Endothelial cell of umbilical vein (primary cell): ENCODE measurements around the gene CEP57L1. TPM values are rescaled to one million over a fixed set of nuclear protein-coding genes. Genes with fewer than 3 reads are reported as not detected.

ENCODE experiments used
- BruUV-seq: library from RNA; stranded (reverse); fragments of 400-500 nt; replicated peaks from 2 replicates; lab custom pipeline; 2021; lab: Mats Ljungman, UMichigan
- CTCF ChIA-PET: fragments of 300-600, 350-600 bp; sonication (Branson Sonifier 250); formaldehyde crosslinking; loops from one replicate; lab custom pipeline; 2021; ENCODE audit warnings: antibody characterized with exemption, inconsistent platforms; lab: Charles Lee
- POLR2A ChIA-PET: fragments of 300-600, 350-600 bp; sonication (Branson Sonifier 250); formaldehyde crosslinking; loops from one replicate; lab custom pipeline; 2021; ENCODE audit warnings: antibody characterized with exemption, inconsistent platforms; lab: Charles Lee
- DNase-seq: peaks from one replicate; pipeline ENCODE4 v3.0.0-alpha.2; 2011; ENCODE audit warnings: low read depth, low spot score
- FAIRE-seq: peaks from 2 replicates; lab custom pipeline; 2011; peaks lifted over from hg19 to GRCh38; lab: Jason Lieb, UNC
- H2AFZ ChIP-seq: 2 replicates; pipeline ENCODE4 v1.6.0; 2012; ENCODE audit warnings: low read depth, low read length, control low read depth, inconsistent platforms
- H3K27ac ChIP-seq: 2 replicates; pipeline ENCODE4 v1.5.1; 2011; ENCODE audit warnings: low read depth, mild to moderate bottlenecking, control low read depth, low read length, moderate library complexity; ENCODE audit not compliant: insufficient read depth
- H3K27me3 ChIP-seq, 2 experiments: 2 replicates each; pipeline versions ENCODE4 v1.6.0 to v1.6.1; 2011; ENCODE audit warnings: low read length in 2 of 2, mixed read lengths in 1 of 2; ENCODE audit not compliant: control insufficient read depth in 2 of 2, insufficient read depth in 2 of 2
- H3K36me3 ChIP-seq, 2 experiments: 2 replicates in 1 of 2; 3 replicates in 1 of 2; pipeline ENCODE4 v1.5.1; 2011; ENCODE audit warnings: low read length in 2 of 2, mild to moderate bottlenecking in 1 of 2, moderate library complexity in 1 of 2; ENCODE audit not compliant: control insufficient read depth in 2 of 2, insufficient read depth in 2 of 2; ENCODE audit errors: extremely low read depth in 1 of 2
- H3K4me1 ChIP-seq: 3 replicates; pipeline ENCODE4 v1.5.1; 2011; ENCODE audit warnings: mild to moderate bottlenecking, low read length; ENCODE audit not compliant: control insufficient read depth, insufficient read depth; ENCODE audit errors: extremely low read depth
- H3K4me2 ChIP-seq: 2 replicates; pipeline ENCODE4 v1.6.1; 2011; ENCODE audit warnings: low read length, control low read depth, mixed read lengths; ENCODE audit not compliant: insufficient read depth
- H3K4me3 ChIP-seq, 3 experiments: fragments of 200-600 bp in 1 of 3; sonication (generic), shearing (Covaris generic) in 1 of 3; replicated peaks in 1 of 3; 2 replicates each; pipeline ENCODE4 v1.5.1; 2011 to 2016; ENCODE audit warnings: control low read depth in 3 of 3, low read length in 3 of 3, mild to moderate bottlenecking in 2 of 3, inconsistent platforms in 1 of 3, low read depth in 1 of 3, moderate library complexity in 1 of 3; ENCODE audit not compliant: insufficient read depth in 1 of 3
- H3K79me2 ChIP-seq: 2 replicates; pipeline ENCODE4 v1.6.0; 2012; ENCODE audit warnings: low read length, inconsistent platforms; ENCODE audit not compliant: control insufficient read depth, insufficient read depth
- H3K9ac ChIP-seq: replicated peaks from 2 replicates; pipeline ENCODE3; 2011; ENCODE audit warnings: low read length, control low read depth; ENCODE audit not compliant: insufficient read depth; ENCODE audit errors: extremely low read depth
- H3K9me1 ChIP-seq: replicated peaks from 3 replicates; pipeline ENCODE4 v1.6.0; 2011; ENCODE audit warnings: mild to moderate bottlenecking, low read length; ENCODE audit not compliant: control insufficient read depth, insufficient read depth; ENCODE audit errors: extremely low read depth
- H3K9me3 ChIP-seq: replicated peaks from 2 replicates; pipeline ENCODE4 v1.5.1; 2012; ENCODE audit warnings: low read length, inconsistent platforms; ENCODE audit not compliant: control insufficient read depth, insufficient read depth
- H4K20me1 ChIP-seq: replicated peaks from 2 replicates; pipeline ENCODE3; 2011; ENCODE audit warnings: mild to moderate bottlenecking, low read length; ENCODE audit not compliant: control insufficient read depth, insufficient read depth; ENCODE audit errors: extremely low read depth
- CTCF ChIP-seq, 2 donors: IDR thresholded peaks; 1 replicate in 1 of 2; 2 replicates in 1 of 2; pipeline ENCODE4 v1.5.1; 2011; ENCODE audit warnings: low read length in 2 of 2, mild to moderate bottlenecking in 2 of 2, moderate library complexity in 2 of 2, control low read depth in 1 of 2, inconsistent platforms in 1 of 2, low read depth in 1 of 2; ENCODE audit not compliant: insufficient read depth in 1 of 2; ENCODE audit errors: extremely low read depth in 1 of 2
- EZH2 ChIP-seq: IDR thresholded peaks from 2 replicates; pipeline ENCODE4 v1.6.1; 2012; ENCODE audit warnings: borderline replicate concordance, low read depth, mild to moderate bottlenecking, moderate library complexity, low read length, inconsistent platforms; ENCODE audit not compliant: severe bottlenecking
- FOS ChIP-seq: IDR thresholded peaks from 2 replicates; pipeline ENCODE4 v1.6.1; 2011; ENCODE audit warnings: mild to moderate bottlenecking, low read length, moderate library complexity, borderline replicate concordance; ENCODE audit not compliant: insufficient read depth
- GATA2 ChIP-seq: IDR thresholded peaks from 2 replicates; pipeline ENCODE4 v1.7.0; 2011; ENCODE audit warnings: low read depth, mild to moderate bottlenecking, moderate library complexity, mixed read lengths, low read length; ENCODE audit not compliant: insufficient read length, insufficient read depth
- JUN ChIP-seq: IDR thresholded peaks from 2 replicates; pipeline ENCODE4 v1.6.1; 2011; ENCODE audit warnings: borderline replicate concordance, low read depth; ENCODE audit not compliant: insufficient read length, insufficient read depth
- MAX ChIP-seq: IDR thresholded peaks from 2 replicates; pipeline ENCODE4 v1.6.1; 2011; ENCODE audit not compliant: insufficient read depth, insufficient read length
- MYC ChIP-seq: IDR thresholded peaks from one replicate; pipeline ENCODE4 v1.6.1; 2011; ENCODE audit warnings: mild to moderate bottlenecking, low read depth, low read length
- POLR2A ChIP-seq: IDR thresholded peaks from 2 replicates; pipeline ENCODE4 v1.6.1; 2012; ENCODE audit warnings: low read depth, mild to moderate bottlenecking, control low read depth, low read length
- POLR2AphosphoS5 ChIP-seq: IDR thresholded peaks from 2 replicates; pipeline ENCODE4 v1.6.1; 2012; ENCODE audit warnings: low read depth, mild to moderate bottlenecking, control low read depth, low read length, moderate library complexity; ENCODE audit not compliant: insufficient read depth
- dilution Hi-C: fragments of 300-500 bp; cut with MboI; formaldehyde crosslinking; loops from one replicate; pipeline ENCODE4 v1.15.0; 2019; ENCODE audit warnings: low sequenced_read_pairs; ENCODE audit not compliant: extremely low pct_ligation_motif_present
- intact Hi-C: fragments of 100-400 bp; cut with micrococcal nuclease; formaldehyde crosslinking; loops from one replicate; pipeline ENCODE4 v1.10.0; 2022
- polyA plus RNA-seq, 4 experiments: library from polyadenylated mRNA; depleted of rRNA in 3 of 4; stranded (reverse) in 3 of 4; unstranded in 1 of 4; fragments of >200 nt; gene quantifications; 2 replicates each; pipeline versions ENCODE4 v1.2.1 to v1.2.3, GENCODE V29; 2011 to 2012; ENCODE audit warnings: missing spikeins in 1 of 4
- total RNA-seq: library from RNA; stranded (reverse); gene quantifications from 2 replicates; pipeline ENCODE4 v1.2.3, GENCODE V29; 2021

CEP57L1 gene
- total and polyA plus RNA-seq, 2 donors (not counting 3 experiments of a cell fraction or from before 2014, with no cell fraction given) = 7.8 to 20.9 TPM

DNA sequence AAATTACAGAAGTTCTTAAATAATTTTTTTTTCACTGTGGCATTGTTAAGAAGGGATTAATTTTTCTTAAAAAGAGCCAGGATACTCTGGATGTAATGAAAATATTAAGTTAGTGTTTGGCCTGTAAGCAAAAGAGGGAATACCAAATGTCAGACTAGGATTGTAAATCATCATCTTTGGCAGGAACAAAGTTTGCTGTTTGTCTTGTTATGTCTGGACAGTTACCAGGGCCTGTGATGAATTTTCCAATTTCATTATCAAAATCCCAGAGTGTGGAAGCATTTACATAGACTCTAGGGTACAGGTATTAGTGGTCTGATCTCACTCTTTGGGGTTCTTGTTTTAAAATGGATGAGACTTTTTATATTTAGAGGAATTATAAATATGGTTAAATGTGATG lies 26.1 kb downstream of the CEP57L1 start:
- dilution Hi-C loops (no loop called here), intact Hi-C loops (no loop called here)
- DNase-seq (peak; percentile 46), FAIRE-seq (no peak)
- Histone ChIP-seq H3K9me3 (no peaks in the 10 kb centered on the region), H3K9ac (no peak overlapping the region), H3K4me2 (no peak overlapping the region), H3K79me2 (peaks cover 29% of the 10 kb centered on the region), H3K27ac (no peak overlapping the region), H3K9me1 (no peaks in the 10 kb centered on the region), H3K4me3 (no peak overlapping the region), H3K4me1 (no peaks in the 10 kb centered on the region), H3K27me3 (no peaks in the 10 kb centered on the region), H4K20me1 (peaks cover 3% of the 10 kb centered on the region), H2AFZ (no peak overlapping the region), H3K36me3 (no peaks in the 10 kb centered on the region)
- BruUV-seq = no TSS peak
- CTCF ChIA-PET = no interaction called here
- POLR2A ChIA-PET = no interaction called here
- TF ChIP-seq MYC = no peak
- TF ChIP-seq GATA2 = no peak
- TF ChIP-seq JUN = no peak
- TF ChIP-seq POLR2A = no peak

DNA sequence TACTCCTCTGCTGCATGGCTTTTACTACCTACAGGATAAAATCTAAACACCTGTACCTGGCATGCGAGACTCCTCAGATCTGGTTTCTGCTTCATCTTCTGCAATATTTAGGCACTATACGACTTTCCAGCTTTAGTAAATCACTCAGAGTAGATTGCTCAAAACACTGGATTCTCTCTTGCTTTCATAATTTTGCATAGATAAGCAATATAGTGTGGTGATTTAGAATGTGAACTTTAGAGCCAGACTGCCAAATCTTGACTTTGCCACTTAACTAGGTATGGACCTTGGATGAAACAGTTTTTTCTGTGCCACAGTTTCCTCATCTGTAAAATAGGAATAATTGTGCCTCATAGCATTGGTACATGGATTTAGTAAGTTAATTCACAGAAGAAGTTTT lies 28.9 kb downstream of the CEP57L1 start:
- no peak overlapping the region for H2AFZ ChIP-seq
- no peak overlapping the region for H3K27ac ChIP-seq
- H3K4me3 ChIP-seq = no peak overlapping the region
- ChIA-PET POLR2A (no interaction called here), CTCF (no interaction called here)
- peaks cover 21% of the 10 kb centered on the region for H3K79me2 ChIP-seq
- no peak for TF ChIP-seq GATA2
- TF ChIP-seq EZH2 = no peak
- TF ChIP-seq JUN = no peak
- no peak for TF ChIP-seq CTCF (IDR thresholded peaks at IDR 0.05; ENCODE audit: extremely low read depth in 1 of 2, insufficient read depth in 1 of 2, low read depth in 1 of 2, low read length in 2 of 2)
- no peak for TF ChIP-seq FOS
- TF ChIP-seq POLR2A = no peak
- TF ChIP-seq POLR2AphosphoS5 = no peak
- TF ChIP-seq MYC = no peak
- TF ChIP-seq MAX = no peak
- no peaks in the 10 kb centered on the region for H3K36me3 ChIP-seq
- no peak overlapping the region for H3K9ac ChIP-seq
- H3K27me3 ChIP-seq = no peaks in the 10 kb centered on the region
- H3K9me3 ChIP-seq = no peaks in the 10 kb centered on the region
- FAIRE-seq (no peak), DNase-seq (no peak)
- H3K9me1 ChIP-seq = no peaks in the 10 kb centered on the region
- no TSS peak for BruUV-seq
- H3K4me2 ChIP-seq = no peak overlapping the region
- intact Hi-C loops = no loop called here
- dilution Hi-C loops = no loop called here
- H3K4me1 ChIP-seq = no peaks in the 10 kb centered on the region
- peaks cover 3% of the 10 kb centered on the region for H4K20me1 ChIP-seq
